OCI-M2 (cell line): ENCODE measurements around the gene CDCA3.
"Not testable (repeated sequence)": the region's sequence is repeated elsewhere in the genome, so short reads cannot be mapped to it uniquely, and the experiment has no call there.

ENCODE experiments used
- DNase-seq: peaks from one replicate; lab custom pipeline; 2025; ENCODE audit not compliant: unreplicated experiment; lab: John Stamatoyannopoulos, UW

The CDCA3 gene

GRCh38 chr12:6872073-6873048, 21.3 kb upstream of the CDCA3 start:
- no peak for DNase-seq

GRCh38 chr12:6871052-6871957, 20.2 kb upstream of the CDCA3 start:
- no peak for DNase-seq

DNA sequence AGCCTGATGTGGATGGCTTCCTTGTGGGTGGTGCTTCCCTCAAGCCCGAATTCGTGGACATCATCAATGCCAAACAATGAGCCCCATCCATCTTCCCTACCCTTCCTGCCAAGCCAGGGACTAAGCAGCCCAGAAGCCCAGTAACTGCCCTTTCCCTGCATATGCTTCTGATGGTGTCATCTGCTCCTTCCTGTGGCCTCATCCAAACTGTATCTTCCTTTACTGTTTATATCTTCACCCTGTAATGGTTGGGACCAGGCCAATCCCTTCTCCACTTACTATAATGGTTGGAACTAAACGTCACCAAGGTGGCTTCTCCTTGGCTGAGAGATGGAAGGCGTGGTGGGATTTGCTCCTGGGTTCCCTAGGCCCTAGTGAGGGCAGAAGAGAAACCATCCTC, 19.2 kb upstream of the CDCA3 start:
- not testable (repeated sequence) for DNase-seq

GRCh38 chr12:6869049-6870021, 18.2 kb upstream of the CDCA3 start:
- DNase-seq: peak; percentile 26

DNA sequence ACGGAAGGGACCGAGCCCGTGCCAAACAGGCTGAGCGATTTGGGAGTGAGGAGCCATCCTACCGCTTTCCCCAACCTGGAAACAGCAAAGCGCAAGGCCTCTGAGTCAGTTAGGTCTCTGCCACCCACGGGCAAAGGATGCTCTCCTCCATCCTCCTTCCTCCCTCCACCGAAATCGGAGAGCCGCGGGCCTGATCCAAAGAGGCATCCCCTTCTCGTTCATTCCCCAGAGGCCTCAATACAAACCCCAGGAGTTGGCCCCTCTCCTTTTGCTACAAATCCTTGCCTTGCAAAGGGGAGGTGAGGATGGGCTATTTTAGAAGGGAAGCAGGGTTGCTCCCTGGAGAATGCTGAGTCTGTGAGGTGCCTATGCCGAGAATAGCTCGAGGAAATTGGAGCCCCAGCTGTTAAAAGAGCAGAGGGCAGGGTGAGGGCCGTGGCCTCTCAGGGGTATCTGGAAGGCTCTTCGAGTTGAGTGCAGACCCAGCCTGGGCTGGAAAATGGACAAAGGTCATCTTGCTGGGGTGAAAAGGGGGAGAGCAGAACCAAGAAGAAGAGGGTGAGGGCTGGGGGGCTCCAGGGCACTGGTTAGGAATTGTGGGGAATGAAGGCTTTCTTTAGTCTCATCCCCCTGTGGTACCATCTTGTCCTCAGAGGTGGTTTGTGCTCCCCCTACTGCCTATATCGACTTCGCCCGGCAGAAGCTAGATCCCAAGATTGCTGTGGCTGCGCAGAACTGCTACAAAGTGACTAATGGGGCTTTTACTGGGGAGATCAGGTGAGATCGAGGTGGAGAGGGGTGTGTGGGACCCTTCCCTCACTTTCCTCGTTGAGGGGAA, 17.3 kb upstream of the CDCA3 start:
- DNase-seq: no peak

- peak; percentile 37 for DNase-seq
Observed at GRCh38 chr12:6867413-6868210, 16.5 kb upstream of the CDCA3 start, which contains the start of gene TPI1. Gene TPI1 (plus strand): TSS chr12:6867531. CDS start chr12:6867567, 36 bp downstream.

- DNase-seq: no peak
Observed at GRCh38 chr12:6866920-6867412, 15.9 kb upstream of the CDCA3 start.

GRCh38 chr12:6866163-6866919, 15.3 kb upstream of the CDCA3 start:
- DNase-seq: no peak

DNA sequence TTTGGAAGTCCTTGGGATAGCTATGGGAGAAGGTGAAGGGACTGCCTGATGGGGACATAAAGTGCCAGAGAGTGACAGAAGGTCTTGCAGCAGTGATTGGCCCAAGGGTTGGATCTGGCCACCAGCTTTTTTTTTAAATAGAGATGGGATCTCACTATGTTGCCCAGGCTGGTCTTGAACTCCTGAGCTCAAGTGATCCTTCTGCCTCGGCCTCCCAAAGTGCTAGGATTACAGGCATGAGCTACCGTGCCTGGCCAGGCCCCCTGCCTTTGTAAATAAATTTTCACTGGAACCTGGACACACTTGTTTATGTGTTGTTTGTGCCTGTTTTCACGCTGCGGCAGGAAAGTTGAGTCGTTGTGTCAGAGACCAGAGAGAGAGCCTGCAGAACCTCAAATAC, 14.2 kb upstream of the CDCA3 start:
- not testable (repeated sequence) for DNase-seq

DNA sequence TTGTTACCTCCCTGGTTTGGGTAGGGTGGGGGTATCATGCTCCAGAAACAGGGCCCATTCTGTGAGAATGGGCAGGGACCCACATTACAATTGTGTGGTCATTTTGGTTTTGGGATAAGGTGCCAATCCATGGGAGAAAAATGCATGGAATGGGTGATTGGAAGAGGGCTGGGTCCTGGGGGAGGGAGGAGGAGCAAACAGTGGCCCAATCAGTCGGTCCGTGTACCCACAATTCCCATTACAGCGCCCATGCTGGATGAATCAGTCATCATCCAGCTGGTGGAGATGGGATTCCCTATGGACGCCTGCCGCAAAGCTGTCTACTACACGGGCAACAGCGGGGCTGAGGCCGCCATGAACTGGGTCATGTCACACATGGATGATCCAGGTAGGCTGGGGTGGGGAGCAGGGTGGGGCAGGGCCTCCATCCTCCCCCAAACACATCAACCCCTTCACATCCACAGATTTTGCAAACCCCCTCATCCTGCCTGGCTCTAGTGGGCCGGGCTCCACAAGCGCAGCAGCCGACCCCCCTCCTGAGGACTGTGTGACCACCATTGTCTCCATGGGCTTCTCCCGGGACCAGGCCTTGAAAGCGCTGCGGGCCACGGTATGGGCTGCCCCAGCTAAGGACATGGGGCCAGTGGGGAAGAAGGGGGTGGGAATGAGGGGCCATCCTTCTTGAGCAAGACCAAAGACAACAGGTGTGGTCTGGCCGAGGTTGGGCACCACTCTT, 12.7 kb upstream of the CDCA3 start:
- DNase-seq: no peak

DNA sequence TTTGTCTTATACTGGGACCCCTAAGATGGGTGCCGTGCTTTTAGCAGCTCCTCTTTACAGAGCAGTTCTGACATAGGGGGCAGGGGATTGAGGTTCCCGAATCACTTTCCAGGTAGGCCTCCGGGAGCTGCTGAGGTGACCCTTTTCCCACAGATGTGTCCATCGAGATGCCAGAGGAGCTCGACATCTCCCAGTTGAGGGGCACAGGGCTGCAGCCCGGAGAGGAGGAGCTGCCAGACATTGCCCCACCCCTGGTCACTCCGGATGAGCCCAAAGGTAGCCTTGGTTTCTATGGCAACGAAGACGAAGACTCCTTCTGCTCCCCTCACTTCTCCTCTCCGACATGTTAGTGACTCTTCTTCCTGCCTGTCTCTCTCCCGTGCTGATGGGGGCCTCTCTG, 11.9 kb upstream of the CDCA3 start:
- DNase-seq: no peak

- DNase-seq: no peak
Observed at GRCh38 chr12:6861391-6861790, 10.3 kb upstream of the CDCA3 start.

- no peak for DNase-seq
Observed at GRCh38 chr12:6860942-6861341, 9.9 kb upstream of the CDCA3 start.

DNA sequence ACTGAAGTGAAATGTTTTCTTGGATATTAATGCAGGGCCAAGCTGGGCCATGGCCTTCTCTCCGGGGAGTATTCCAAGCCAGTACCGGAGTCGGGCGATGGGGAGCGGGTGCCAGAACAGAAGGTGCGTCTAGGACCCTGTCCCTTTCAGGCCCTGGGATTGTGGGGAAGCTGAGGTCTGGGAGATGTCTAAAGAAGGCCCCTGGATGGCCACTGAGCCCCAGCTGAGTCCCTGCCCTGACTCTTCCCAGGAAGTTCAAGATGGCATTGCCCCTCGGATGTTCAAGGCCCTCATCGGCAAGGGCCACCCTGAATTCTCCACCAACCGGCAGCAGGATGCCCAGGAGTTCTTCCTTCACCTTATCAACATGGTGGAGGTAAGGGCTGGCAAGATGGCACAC, 9.0 kb upstream of the CDCA3 start:
- DNase-seq: no peak

DNA sequence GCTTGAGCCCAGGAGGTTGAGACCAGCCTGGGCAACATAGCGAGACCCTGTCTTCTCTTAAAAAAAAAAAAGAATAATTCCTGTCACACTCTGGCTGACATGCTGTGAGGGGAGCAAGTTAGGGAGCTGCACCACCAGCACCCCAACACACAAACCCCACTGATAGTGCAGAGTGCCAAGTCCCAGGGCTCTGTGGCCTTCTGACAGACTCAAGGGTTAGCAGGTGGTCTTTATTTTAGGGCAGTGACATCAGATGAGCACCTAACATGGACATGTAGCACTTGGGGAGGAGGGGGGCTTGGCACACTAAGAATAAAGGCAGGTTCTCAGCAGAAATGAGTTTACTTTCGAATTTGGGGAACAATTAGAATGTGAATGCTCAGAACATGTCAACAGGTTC, 7.7 kb upstream of the CDCA3 start:
- no peak for DNase-seq

DNA sequence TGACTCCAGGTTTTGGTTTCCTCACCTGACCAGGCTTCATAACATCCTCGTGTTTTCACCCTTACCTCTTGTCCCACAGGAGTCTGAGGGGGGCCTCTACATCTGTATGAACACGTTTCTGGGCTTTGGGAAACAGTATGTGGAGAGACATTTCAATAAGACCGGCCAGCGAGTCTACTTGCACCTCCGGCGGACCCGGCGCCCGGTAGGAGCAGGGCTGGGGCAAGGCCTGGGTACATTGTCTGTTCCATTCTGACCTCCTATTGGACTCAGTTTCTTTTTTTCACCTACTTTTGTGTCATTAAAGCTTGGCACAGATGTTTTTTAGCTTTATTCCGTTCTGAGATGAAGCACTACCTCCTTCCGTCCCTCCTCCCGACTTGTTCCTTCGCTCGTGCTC, 4.2 kb upstream of the CDCA3 start:
- no peak for DNase-seq

DNA sequence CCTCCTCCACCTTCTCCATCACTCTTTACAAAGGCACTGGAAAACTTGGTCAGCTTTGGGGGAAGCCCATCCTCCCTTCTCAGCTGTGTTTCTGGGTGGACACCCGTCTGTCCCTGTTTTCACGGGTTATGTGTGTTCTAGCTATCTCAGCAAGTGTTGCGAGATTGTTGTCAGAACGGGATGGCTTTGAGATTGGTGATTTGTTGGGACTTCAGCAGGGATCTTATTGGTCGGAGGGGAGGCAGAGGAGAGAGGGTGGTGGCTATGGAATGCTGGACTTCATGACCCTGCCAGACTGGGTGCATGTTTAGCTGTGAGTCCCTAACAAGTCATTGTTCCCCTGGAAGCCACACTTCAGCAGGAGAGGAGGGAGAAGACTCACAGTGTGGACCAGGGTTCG, 3.0 kb upstream of the CDCA3 start:
- no peak for DNase-seq
